HepG2 (cell line): Measurements from ENCODE around the gene RYR2. TPM values are rescaled to one million over a fixed set of nuclear protein-coding genes. Genes with fewer than 3 reads are reported as not detected.

ENCODE experiments used
- ATAC-seq: fragments of 200-7000 bp; cut with Tn5 transposase; 3 replicates; pipeline ENCODE4 v1.9.1; 2020; ENCODE audit warnings: mild to moderate bottlenecking, moderate library complexity
- BruUV-seq: library from RNA; stranded (reverse); fragments of 400-500 nt; replicated peaks from 2 replicates; lab custom pipeline; 2021; lab: Mats Ljungman, UMichigan
- CTCF ChIA-PET: fragments of 300-600 bp; formaldehyde crosslinking; extraction: SDS; loops from one replicate; lab custom pipeline; 2021; ENCODE audit warnings: low total read pairs, inconsistent platforms, low intra/inter-chr PET ratio; lab: Yijun Ruan, JAX
- POLR2A ChIA-PET: fragments of 350-600 bp; sonication (Branson Sonifier 250); formaldehyde crosslinking; loops from one replicate; lab custom pipeline; 2020; ENCODE audit warnings: antibody characterized with exemption, inconsistent platforms; lab: Yijun Ruan, JAX
- DNase-seq: peaks from one replicate; pipeline ENCODE4 v3.0.0-alpha.2; 2015; ENCODE audit warnings: low spot score
- FAIRE-seq: peaks from 3 replicates; lab custom pipeline; 2011; peaks lifted over from hg19 to GRCh38; lab: Jason Lieb, UNC
- H2AFZ ChIP-seq: one replicate; pipeline ENCODE4 v1.6.1; 2011; ENCODE audit warnings: low read length, inconsistent platforms
- H3K27ac ChIP-seq: fragments of 300-600 bp; 3 replicates; pipeline ENCODE4 v1.8.0; 2011; ENCODE audit warnings: mixed run types, mild to moderate bottlenecking, mixed read lengths, low read length, inconsistent platforms; ENCODE audit not compliant: insufficient read depth; ENCODE audit errors: extremely low read length
- H3K27me3 ChIP-seq, 2 experiments: fragments of 200-600 bp in 1 of 2; 2 replicates in 1 of 2; 3 replicates in 1 of 2; pipeline versions ENCODE4 v1.6.0 to v1.8.0; 2011; ENCODE audit warnings: low read length in 2 of 2, mild to moderate bottlenecking in 2 of 2, moderate library complexity in 2 of 2, inconsistent platforms in 1 of 2; ENCODE audit not compliant: insufficient read depth in 2 of 2, control insufficient read depth in 1 of 2
- H3K36me3 ChIP-seq, 2 experiments: fragments of 200-600 bp in 1 of 2; replicated peaks in 1 of 2; 2 replicates in 1 of 2; 3 replicates in 1 of 2; pipeline versions ENCODE4 v1.5.1 to v1.8.0; 2011; ENCODE audit warnings: low read length in 2 of 2, inconsistent platforms in 1 of 2; ENCODE audit not compliant: insufficient read depth in 2 of 2, control insufficient read depth in 1 of 2
- H3K4me1 ChIP-seq: 2 replicates; pipeline ENCODE4 v1.5.1; 2012; ENCODE audit warnings: low read length, inconsistent platforms; ENCODE audit not compliant: insufficient read depth
- H3K4me2 ChIP-seq: 2 replicates; pipeline ENCODE4 v1.6.0; 2011; ENCODE audit warnings: low read depth, low read length, inconsistent platforms
- H3K4me3 ChIP-seq, 3 experiments: fragments of 200-600 bp in 1 of 3; sonication (generic), shearing (Covaris generic) in 1 of 3; replicated peaks in 1 of 3; 2 replicates each; pipeline ENCODE4 v1.5.1; 2011 to 2016; ENCODE audit warnings: low read length in 3 of 3, inconsistent platforms in 2 of 3, low read depth in 2 of 3, mild to moderate bottlenecking in 2 of 3, control low read depth in 1 of 3, mixed read lengths in 1 of 3; ENCODE audit not compliant: insufficient read depth in 1 of 3
- H3K79me2 ChIP-seq: one replicate; pipeline ENCODE4 v1.6.1; 2011; ENCODE audit warnings: low read length, inconsistent platforms; ENCODE audit not compliant: insufficient read depth
- H3K9ac ChIP-seq: 2 replicates; pipeline ENCODE4 v1.6.0; 2011; ENCODE audit warnings: mild to moderate bottlenecking, low read depth, low read length, inconsistent platforms; ENCODE audit not compliant: insufficient read depth
- H3K9me3 ChIP-seq: 2 replicates; pipeline ENCODE4 v1.5.1; 2012; ENCODE audit warnings: mild to moderate bottlenecking, low read length
- H4K20me1 ChIP-seq: 2 replicates; pipeline ENCODE4 v1.6.0; 2011; ENCODE audit warnings: inconsistent platforms, mild to moderate bottlenecking, low read length, moderate library complexity; ENCODE audit not compliant: insufficient read depth
- AGO1 ChIP-seq: fragments of 200-400 bp; formaldehyde crosslinking; IDR thresholded peaks from 2 replicates; pipeline ENCODE4 v1.6.1; 2017; ENCODE audit warnings: mild to moderate bottlenecking, low read depth, low read length, moderate library complexity; ENCODE audit not compliant: poor library complexity, severe bottlenecking
- BCL3 ChIP-seq: sonication (generic); formaldehyde crosslinking; IDR thresholded peaks from 2 replicates; pipeline ENCODE4 v1.5.1; 2020; ENCODE audit warnings: mild to moderate bottlenecking, missing genetic modification reagents, moderate library complexity
- E2F5 ChIP-seq: sonication (generic); formaldehyde crosslinking; conservative IDR thresholded peaks from 2 replicates; pipeline ENCODE4 v1.4.0; 2020; ENCODE audit warnings: missing genetic modification reagents
- HOXA3 ChIP-seq: sonication (generic); formaldehyde crosslinking; IDR thresholded peaks from 2 replicates; pipeline ENCODE4 v1.5.0; 2020; ENCODE audit warnings: missing genetic modification reagents
- NR3C1 ChIP-seq: sonication (generic); formaldehyde crosslinking; IDR thresholded peaks from 2 replicates; pipeline ENCODE4 v1.4.0; 2020; ENCODE audit warnings: missing genetic modification reagents
- ONECUT2 ChIP-seq: sonication (generic); formaldehyde crosslinking; IDR thresholded peaks from 2 replicates; pipeline ENCODE4 v1.4.0; 2020; ENCODE audit warnings: missing genetic modification reagents
- PAWR ChIP-seq: sonication (generic); formaldehyde crosslinking; IDR thresholded peaks from 2 replicates; pipeline ENCODE4 v1.4.0; 2020; ENCODE audit warnings: missing genetic modification reagents, mild to moderate bottlenecking, borderline replicate concordance
- PBX3 ChIP-seq: sonication (generic); formaldehyde crosslinking; IDR thresholded peaks from 2 replicates; pipeline ENCODE4 v1.8.1; 2023; ENCODE audit warnings: missing genetic modification reagents, inconsistent platforms, borderline replicate concordance
- RBAK ChIP-seq: sonication (generic); formaldehyde crosslinking; IDR thresholded peaks from 2 replicates; pipeline ENCODE4 v1.5.1; 2020; ENCODE audit warnings: mild to moderate bottlenecking, missing genetic modification reagents
- SALL1 ChIP-seq: sonication (generic); formaldehyde crosslinking; IDR thresholded peaks from 2 replicates; pipeline ENCODE4 v1.8.0; 2022; ENCODE audit warnings: mild to moderate bottlenecking, missing genetic modification reagents
- SOX5 ChIP-seq: IDR thresholded peaks from 2 replicates; pipeline ENCODE4 v1.6.1; 2016; ENCODE audit warnings: borderline replicate concordance
- TFAP4 ChIP-seq: sonication (generic); IDR thresholded peaks from 2 replicates; pipeline ENCODE4 v1.6.1; 2016; ENCODE audit warnings: low read depth, borderline replicate concordance
- TFDP2 ChIP-seq: sonication (generic); formaldehyde crosslinking; IDR thresholded peaks from 2 replicates; pipeline ENCODE4 v1.4.0; 2020; ENCODE audit warnings: missing genetic modification reagents
- U2AF2 ChIP-seq: fragments of 200-400 bp; formaldehyde crosslinking; IDR thresholded peaks from 2 replicates; pipeline ENCODE4 v1.6.1; 2017; ENCODE audit warnings: low read depth, mild to moderate bottlenecking, low read length
- ZIK1 ChIP-seq: sonication (generic); formaldehyde crosslinking; IDR thresholded peaks from 2 replicates; pipeline ENCODE4 v1.5.0; 2020; ENCODE audit warnings: mild to moderate bottlenecking, low read depth, missing genetic modification reagents, borderline replicate concordance
- ZNF101 ChIP-seq: sonication (generic); formaldehyde crosslinking; IDR thresholded peaks from 2 replicates; pipeline ENCODE4 v1.4.0; 2020; ENCODE audit warnings: mild to moderate bottlenecking, low read depth, missing genetic modification reagents, borderline replicate concordance
- ZNF672 ChIP-seq: sonication (generic); formaldehyde crosslinking; IDR thresholded peaks from 2 replicates; pipeline ENCODE4 v1.8.1; 2022; ENCODE audit warnings: missing genetic modification reagents
- WGBS: methylation state at CpG from one replicate; pipeline ENCODE4 v1.1.6; 2017; ENCODE audit warnings: low lambda C conversion rate; 5-methylcytosine and 5-hydroxymethylcytosine counted together
- in situ Hi-C: cut with HindIII; loops from 2 replicates; pipeline ENCODE4 v1.10.0; 2017; ENCODE audit warnings: low pct_unique_long_range_greater_than_20kb; ENCODE audit not compliant: extremely low pct_ligation_motif_present
- intact Hi-C: fragments of 100-400 bp; cut with micrococcal nuclease; formaldehyde crosslinking; loops from one replicate; pipeline ENCODE4 v1.10.0; 2022; ENCODE audit not compliant: unreplicated experiment
- polyA plus RNA-seq, 8 experiments: library from polyadenylated mRNA; depleted of rRNA in 3 of 8; stranded (reverse) in 7 of 8; unstranded in 1 of 8; fragments of >200 nt; fragmentation: Illumina TruSeq in 4 of 8; extraction: Trizol in 4 of 8; gene quantifications; 2 replicates each; pipeline versions ENCODE4 v1.2.1 to v1.2.3, GENCODE V29; 2011 to 2016; ENCODE audit warnings: low read depth in 4 of 8, missing spikeins in 1 of 8, mixed read lengths in 1 of 8; ENCODE audit not compliant: insufficient read depth in 1 of 8
- total RNA-seq, 5 experiments: library from RNA; depleted of rRNA; stranded (reverse); fragments of >200 nt; fragmentation: Illumina TruSeq; extraction: Trizol; gene quantifications; 2 replicates each; pipeline ENCODE4 v1.2.3, GENCODE V29; 2016; ENCODE audit warnings: low read depth in 1 of 5

Gene RYR2
- total and polyA plus RNA-seq, 2 of the 13 experiments (the other 11 are each of a cell fraction or from before 2014, with no cell fraction given): not detected

- TF ChIP-seq ZNF672: no peak
- no peak for TF ChIP-seq TFAP4
- TF ChIP-seq HOXA3 (CRISPR knock-in tag): no peak
- no peak for TF ChIP-seq ZNF101 (CRISPR knock-in tag)
- TF ChIP-seq, all 625 proteins: peak for 0
Observed at GRCh38 chr1:237863234-237863633, 821.2 kb downstream of the RYR2 start (continued).

GRCh38 chr1:237864338-237865244, 822.6 kb downstream of the RYR2 start:
- ChIA-PET CTCF (no interaction called here), POLR2A (no interaction called here)
- no peak overlapping the region for H2AFZ ChIP-seq
- H3K27ac ChIP-seq: no peak overlapping the region
- H3K27me3 ChIP-seq: no peaks in the 10 kb centered on the region
- in situ Hi-C loops (no loop called here), intact Hi-C loops (no loop called here)
- H3K79me2 ChIP-seq: no peaks in the 10 kb centered on the region
- H3K4me2 ChIP-seq: peak overlapping the region; percentile 56
- BruUV-seq: no TSS peak
- 23% methylated on average over 8 of the region's 25 CpGs for WGBS
- H4K20me1 ChIP-seq: no peaks in the 10 kb centered on the region
- FAIRE-seq: peak; percentile 8
- no peak overlapping the region for H3K9ac ChIP-seq
- H3K4me3 ChIP-seq: peak overlapping the region in 1 of 3 experiments; percentile 24; a peak in 1 of 6 replicates
- ATAC-seq: peak; percentile 94
- DNase-seq: peak; percentile 54
- no peaks in the 10 kb centered on the region for H3K9me3 ChIP-seq
- no peaks in the 10 kb centered on the region for H3K36me3 ChIP-seq
- peaks cover 9% of the 10 kb centered on the region for H3K4me1 ChIP-seq
- TF ChIP-seq BCL3 (CRISPR knock-in tag): peak; percentile 38; the same call in 1 of the 2 replicates
- TF ChIP-seq ZIK1 (CRISPR knock-in tag): peak; percentile 51; the same call in 1 of the 2 replicates
- no peak for TF ChIP-seq NR3C1 (CRISPR knock-in tag)
- no peak for TF ChIP-seq U2AF2
- TF ChIP-seq AGO1: no peak
- peak; percentile 94 for TF ChIP-seq SALL1 (CRISPR knock-in tag)
- no peak for TF ChIP-seq PBX3 (CRISPR knock-in tag)
- no peak for TF ChIP-seq E2F5 (CRISPR knock-in tag)
- TF ChIP-seq TFDP2: peak; percentile 89
- TF ChIP-seq SOX5 (CRISPR knock-in tag): peak; percentile 54; the same call in 1 of the 2 replicates
- TF ChIP-seq RBAK (CRISPR knock-in tag): no peak
- no peak for TF ChIP-seq PAWR
- no peak for TF ChIP-seq ONECUT2 (CRISPR knock-in tag)
